ENCODE data around the gene SYAP1.

DNA sequence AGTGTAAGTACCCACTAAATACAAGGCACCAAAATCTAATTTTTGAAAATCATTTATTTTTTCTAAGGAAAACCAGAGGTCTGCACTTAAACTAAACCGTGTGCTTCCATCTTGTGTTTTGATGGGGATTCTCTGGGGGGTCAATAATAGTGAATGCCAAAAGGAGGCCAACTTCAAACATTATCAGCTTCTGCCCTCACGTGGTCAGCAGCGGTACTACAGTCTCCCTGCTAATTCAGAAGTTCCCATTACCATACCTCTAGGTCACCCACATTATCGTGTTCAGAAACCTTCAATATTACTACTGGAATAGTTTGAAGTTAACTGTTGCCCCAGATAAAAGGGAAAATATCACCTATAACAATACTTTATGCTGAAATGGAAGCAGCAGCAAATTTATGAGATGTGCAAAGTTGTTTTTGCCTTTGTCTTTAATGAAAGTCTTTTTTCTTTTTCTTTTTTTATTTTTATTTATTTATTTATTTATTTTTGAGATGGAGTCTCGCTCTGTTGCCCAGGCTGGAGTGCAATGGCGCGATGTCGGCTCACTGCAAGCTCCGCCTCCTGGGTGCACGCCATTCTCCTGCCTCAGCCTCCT, 24.2 kb upstream of the SYAP1 start:
- TF ChIP-seq, protein P1, sequence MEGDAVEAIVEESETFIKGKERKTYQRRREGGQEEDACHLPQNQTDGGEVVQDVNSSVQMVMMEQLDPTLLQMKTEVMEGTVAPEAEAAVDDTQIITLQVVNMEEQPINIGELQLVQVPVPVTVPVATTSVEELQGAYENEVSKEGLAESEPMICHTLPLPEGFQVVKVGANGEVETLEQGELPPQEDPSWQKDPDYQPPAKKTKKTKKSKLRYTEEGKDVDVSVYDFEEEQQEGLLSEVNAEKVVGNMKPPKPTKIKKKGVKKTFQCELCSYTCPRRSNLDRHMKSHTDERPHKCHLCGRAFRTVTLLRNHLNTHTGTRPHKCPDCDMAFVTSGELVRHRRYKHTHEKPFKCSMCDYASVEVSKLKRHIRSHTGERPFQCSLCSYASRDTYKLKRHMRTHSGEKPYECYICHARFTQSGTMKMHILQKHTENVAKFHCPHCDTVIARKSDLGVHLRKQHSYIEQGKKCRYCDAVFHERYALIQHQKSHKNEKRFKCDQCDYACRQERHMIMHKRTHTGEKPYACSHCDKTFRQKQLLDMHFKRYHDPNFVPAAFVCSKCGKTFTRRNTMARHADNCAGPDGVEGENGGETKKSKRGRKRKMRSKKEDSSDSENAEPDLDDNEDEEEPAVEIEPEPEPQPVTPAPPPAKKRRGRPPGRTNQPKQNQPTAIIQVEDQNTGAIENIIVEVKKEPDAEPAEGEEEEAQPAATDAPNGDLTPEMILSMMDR (IDR thresholded peaks at IDR 0.05): peak; percentile 90
- TF ChIP-seq EZH2phosphoT487 (IDR thresholded peaks at IDR 0.05): no peak

Data from neural progenitor cell (in vitro differentiated cells).